ENCODE data around the gene DAD1. TPM values are rescaled to one million over a fixed set of nuclear protein-coding genes. Genes with fewer than 3 reads are reported as not detected.

The DAD1 gene
- total and polyA plus RNA-seq, 2 of the 8 experiments (the other 6 are each of a cell fraction or from before 2014, with no cell fraction given), result 131 to 440 TPM

GRCh38 chr14:22600027-22600426, 11.0 kb upstream of the DAD1 start:
- POLR2A ChIA-PET (ENCODE audit: partially characterized antibody), result interaction anchor here (0.9 kb wide), 1 partner anchor 51 kb away, joined by 3 read pairs; no protein-coding TSS in a partner anchor
- no peak overlapping the region for H2BK5ac ChIP-seq (ENCODE audit: low read depth, low read length)
- no peak for FAIRE-seq
- TF ChIP-seq TBP (IDR thresholded peaks at IDR 0.05; ENCODE audit: low read depth, low read length), result no peak
- TF ChIP-seq SIRT6 (IDR thresholded peaks at IDR 0.05; ENCODE audit: low read length), result no peak

More at GRCh38 chr14:22600027-22600426, 11.0 kb upstream of the DAD1 start:
- Histone ChIP-seq H3K18ac (ENCODE audit: extremely low read depth, low read length) (no peak overlapping the region), H2BK15ac (ENCODE audit: low read length) (no peak overlapping the region), H4K20me1 (replicated peaks in 1 of 2; ENCODE audit: control insufficient read depth in 1 of 2, insufficient read depth in 2 of 2, low read length in 2 of 2) (peaks cover 0 to 4% of the 10 kb centered on the region in 2 experiments), H2BK120ac (replicated peaks; ENCODE audit: low read depth, low read length) (no peak overlapping the region), H3K4me2 (ENCODE audit: insufficient read depth in 1 of 2, low read depth in 2 of 2, low read length in 2 of 2) (no peak overlapping the region; a peak in 1 of 4 replicates), H3K9me3 (ENCODE audit: insufficient read depth in 2 of 2, low read depth in 1 of 2, low read length in 1 of 2) (no peaks in the 10 kb centered on the region), H3K23me2 (ENCODE audit: low read depth, low read length) (peaks cover 4% of the 10 kb centered on the region; the same call in 1 of the 2 replicates), H2BK12ac (ENCODE audit: low read depth, low read length) (no peak overlapping the region), H3K27me3 (replicated peaks in 1 of 4; ENCODE audit: control insufficient read depth in 3 of 4, extremely low read depth in 1 of 4, insufficient read depth in 3 of 4, low read length in 3 of 4) (no peaks in the 10 kb centered on the region), H4K91ac (replicated peaks; ENCODE audit: insufficient read length, low read length) (no peak overlapping the region), H4K8ac (ENCODE audit: extremely low read depth, insufficient read depth, low read length) (no peak overlapping the region), H3K36me3 (ENCODE audit: control insufficient read depth in 2 of 4, insufficient read depth in 4 of 4, low read length in 3 of 4) (peaks cover 9 to 30% (median 25%) of the 10 kb centered on the region in 4 experiments), H3K4ac (replicated peaks; ENCODE audit: insufficient read length, low read depth, low read length) (no peak overlapping the region), H3K4me3 (ENCODE audit: extremely low read depth in 1 of 4, insufficient read depth in 2 of 4, low read depth in 3 of 4, low read length in 4 of 4) (no peak overlapping the region), H3K9ac (replicated peaks in 1 of 4; ENCODE audit: extremely low read depth in 1 of 4, low read depth in 3 of 4, low read length in 3 of 4) (peak overlapping the region in 1 of 4 experiments; percentile 55; a peak in 1 of 7 replicates), H3K79me2 (ENCODE audit: control insufficient read depth in 1 of 2, insufficient read depth in 2 of 2, low read length in 2 of 2) (peaks cover 3 to 17% of the 10 kb centered on the region in 2 experiments), H3K79me1 (ENCODE audit: low read depth, low read length) (peaks cover 3% of the 10 kb centered on the region; the same call in 1 of the 2 replicates), H3K27ac (ENCODE audit: low read depth, low read length) (no peak overlapping the region), H3K56ac (replicated peaks; ENCODE audit: insufficient read length, low read depth, low read length) (no peak overlapping the region), H3K23ac (ENCODE audit: insufficient read length) (no peak overlapping the region), H4K5ac (ENCODE audit: insufficient read length, low read depth, low read length) (no peak overlapping the region), H2AFZ (ENCODE audit: low read length) (no peak overlapping the region), H3K14ac (ENCODE audit: insufficient read length) (no peak overlapping the region), H2AK5ac (ENCODE audit: low read depth, low read length) (no peak overlapping the region), H3K4me1 (replicated peaks in 1 of 4; ENCODE audit: control insufficient read depth in 3 of 4, insufficient read depth in 4 of 4, low read length in 3 of 4) (peaks cover 0 to 10% (median 6%) of the 10 kb centered on the region in 4 experiments; a peak in 4 of 7 replicates), H2BK20ac (ENCODE audit: low read length) (no peak overlapping the region)
- CTCF ChIA-PET (ENCODE audit: partially characterized antibody), result interaction anchor here (1.0 to 5.2 kb wide), 7 partner anchors 10 to 219 kb away, joined by 3 to 29 read pairs (median 6); partner anchors contain the start of gene DAD1
- no peak for DNase-seq (ENCODE audit: low read depth in 1 of 2, low spot score in 2 of 2)
